ENCODE measurements around the gene CCDC141. TPM values are rescaled to one million over a fixed set of nuclear protein-coding genes. Genes with fewer than 3 reads are reported as not detected.

Gene CCDC141
- total and polyA plus RNA-seq, 2 of the 13 experiments (the other 11 are each of a cell fraction or from before 2014, with no cell fraction given), result not detected

DNA sequence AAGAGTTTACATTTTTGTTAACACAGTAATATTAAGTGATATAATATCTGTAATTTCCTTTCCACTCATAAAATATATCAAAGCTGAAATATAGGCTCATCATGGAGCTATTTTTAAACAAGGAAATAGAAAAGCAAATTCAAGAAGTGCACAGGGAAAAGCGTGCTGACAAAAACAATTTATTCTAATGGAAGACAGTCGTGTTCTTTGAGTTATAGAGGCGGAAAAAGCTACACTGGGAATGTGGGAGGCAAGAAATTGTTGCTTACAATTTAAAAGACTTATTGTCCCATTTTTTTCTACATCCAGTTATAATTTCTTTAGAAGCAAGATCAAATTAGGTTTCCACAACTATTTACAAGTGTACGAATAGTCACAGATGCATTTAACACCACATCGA lies 239.5 kb downstream of the CCDC141 start:
- 2% methylated on average over 5 of the region's 5 CpGs for WGBS (ENCODE audit: low lambda C conversion rate)
- FAIRE-seq, result no peak
- POLR2A ChIA-PET, result no interaction called here
- no peak for ATAC-seq
- in situ Hi-C loops (cut with HindIII; ENCODE audit: extremely low pct_ligation_motif_present, low pct_unique_long_range_greater_than_20kb), result no loop called here
- Histone ChIP-seq H3K79me2 (ENCODE audit: insufficient read depth, low read length) (no peaks in the 10 kb centered on the region), H3K9me3 (ENCODE audit: low read length) (no peaks in the 10 kb centered on the region), H3K4me2 (ENCODE audit: low read depth, low read length) (no peak overlapping the region), H4K20me1 (ENCODE audit: insufficient read depth, low read length) (no peaks in the 10 kb centered on the region), H3K4me1 (ENCODE audit: insufficient read depth, low read length) (no peaks in the 10 kb centered on the region), H3K27ac (ENCODE audit: extremely low read length, insufficient read depth, low read length) (no peak overlapping the region), H2AFZ (ENCODE audit: low read length) (no peak overlapping the region), H3K4me3 (replicated peaks in 1 of 3; ENCODE audit: insufficient read depth in 1 of 3, low read depth in 2 of 3, low read length in 3 of 3) (no peak overlapping the region), H3K36me3 (replicated peaks in 1 of 2; ENCODE audit: control insufficient read depth in 1 of 2, insufficient read depth in 2 of 2, low read length in 2 of 2) (no peaks in the 10 kb centered on the region), H3K27me3 (ENCODE audit: control insufficient read depth in 1 of 2, insufficient read depth in 2 of 2, low read length in 2 of 2) (no peaks in the 10 kb centered on the region), H3K9ac (ENCODE audit: insufficient read depth, low read depth, low read length) (no peak overlapping the region)
- no peak for TF ChIP-seq ZFP1 (CRISPR knock-in tag; IDR thresholded peaks at IDR 0.05)
- CTCF ChIA-PET (ENCODE audit: low intra/inter-chr PET ratio, low total read pairs), result no interaction called here
- no peak for DNase-seq (ENCODE audit: low spot score)
- BruUV-seq (replicated peaks), result no TSS peak
- intact Hi-C loops (cut with micrococcal nuclease; ENCODE audit: unreplicated experiment), result no loop called here

DNA sequence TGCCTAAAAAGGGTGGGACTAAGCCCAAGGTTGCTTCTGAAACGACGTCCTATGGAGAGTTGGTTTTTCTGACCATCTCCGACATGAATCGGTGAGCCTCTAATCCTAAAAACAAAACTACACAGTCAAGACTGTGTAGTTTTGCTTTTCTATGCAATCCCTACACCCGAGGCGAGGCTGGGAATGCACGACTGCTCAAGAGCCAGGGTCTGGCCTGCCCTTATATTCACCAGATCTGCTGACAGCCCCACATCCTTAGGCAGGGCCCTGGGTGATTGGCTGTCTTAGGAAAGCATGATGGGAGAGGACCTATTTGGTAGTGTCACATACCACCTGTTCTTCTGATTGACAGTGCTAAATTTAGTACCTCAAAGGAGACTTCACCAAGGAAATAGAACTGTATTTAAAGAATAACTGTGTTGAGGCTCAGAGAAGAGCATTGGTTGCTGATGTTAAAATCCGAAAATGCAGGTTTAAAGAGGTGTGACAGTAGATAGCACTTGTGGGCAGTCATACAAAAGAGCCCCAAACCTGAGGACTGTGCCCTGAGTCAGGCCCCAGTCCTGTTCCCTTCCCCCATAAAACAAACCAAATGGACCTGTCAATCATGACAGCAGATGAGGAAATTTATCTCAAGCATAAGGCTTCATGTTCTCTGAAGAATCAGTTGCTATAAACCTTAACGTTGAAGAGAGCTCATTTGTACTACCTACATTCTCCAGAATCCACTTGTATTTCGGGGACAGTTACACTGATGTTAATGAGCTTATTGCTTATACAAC lies 242.5 kb downstream of the CCDC141 start, which contains the start of gene TTN:
TTN (minus strand) TSS at position 197 of the 782 bp plus-strand sequence. CDS start 2,781 bp downstream, outside the sequence.
- no TSS peak for BruUV-seq (replicated peaks)
- Histone ChIP-seq H3K4me3 (replicated peaks in 1 of 3; ENCODE audit: insufficient read depth in 1 of 3, low read depth in 2 of 3, low read length in 3 of 3) (no peak within 1 kb of the TSS), H3K9ac (ENCODE audit: insufficient read depth, low read depth, low read length) (no peak within 1 kb of the TSS), H2AFZ (ENCODE audit: low read length) (no peak within 1 kb of the TSS), H3K36me3 (replicated peaks in 1 of 2; ENCODE audit: control insufficient read depth in 1 of 2, insufficient read depth in 2 of 2, low read length in 2 of 2) (no peaks in the 10 kb centered on the region), H3K9me3 (ENCODE audit: low read length) (no peaks in the 10 kb centered on the region), H3K27ac (ENCODE audit: extremely low read length, insufficient read depth, low read length) (no peak within 1 kb of the TSS), H3K27me3 (ENCODE audit: control insufficient read depth in 1 of 2, insufficient read depth in 2 of 2, low read length in 2 of 2) (peaks cover 0 to 3% of the 10 kb centered on the region in 2 experiments; a peak in 1 of 5 replicates), H3K79me2 (ENCODE audit: insufficient read depth, low read length) (no peaks in the 10 kb centered on the region), H3K4me1 (ENCODE audit: insufficient read depth, low read length) (no peaks in the 10 kb centered on the region), H4K20me1 (ENCODE audit: insufficient read depth, low read length) (no peaks in the 10 kb centered on the region), H3K4me2 (ENCODE audit: low read depth, low read length) (no peak within 1 kb of the TSS)
- no peak for DNase-seq (ENCODE audit: low spot score)
- TF ChIP-seq, protein P1, sequence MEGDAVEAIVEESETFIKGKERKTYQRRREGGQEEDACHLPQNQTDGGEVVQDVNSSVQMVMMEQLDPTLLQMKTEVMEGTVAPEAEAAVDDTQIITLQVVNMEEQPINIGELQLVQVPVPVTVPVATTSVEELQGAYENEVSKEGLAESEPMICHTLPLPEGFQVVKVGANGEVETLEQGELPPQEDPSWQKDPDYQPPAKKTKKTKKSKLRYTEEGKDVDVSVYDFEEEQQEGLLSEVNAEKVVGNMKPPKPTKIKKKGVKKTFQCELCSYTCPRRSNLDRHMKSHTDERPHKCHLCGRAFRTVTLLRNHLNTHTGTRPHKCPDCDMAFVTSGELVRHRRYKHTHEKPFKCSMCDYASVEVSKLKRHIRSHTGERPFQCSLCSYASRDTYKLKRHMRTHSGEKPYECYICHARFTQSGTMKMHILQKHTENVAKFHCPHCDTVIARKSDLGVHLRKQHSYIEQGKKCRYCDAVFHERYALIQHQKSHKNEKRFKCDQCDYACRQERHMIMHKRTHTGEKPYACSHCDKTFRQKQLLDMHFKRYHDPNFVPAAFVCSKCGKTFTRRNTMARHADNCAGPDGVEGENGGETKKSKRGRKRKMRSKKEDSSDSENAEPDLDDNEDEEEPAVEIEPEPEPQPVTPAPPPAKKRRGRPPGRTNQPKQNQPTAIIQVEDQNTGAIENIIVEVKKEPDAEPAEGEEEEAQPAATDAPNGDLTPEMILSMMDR (CRISPR knock-in tag; IDR thresholded peaks at IDR 0.05), result no peak
- TF ChIP-seq, protein P2, sequence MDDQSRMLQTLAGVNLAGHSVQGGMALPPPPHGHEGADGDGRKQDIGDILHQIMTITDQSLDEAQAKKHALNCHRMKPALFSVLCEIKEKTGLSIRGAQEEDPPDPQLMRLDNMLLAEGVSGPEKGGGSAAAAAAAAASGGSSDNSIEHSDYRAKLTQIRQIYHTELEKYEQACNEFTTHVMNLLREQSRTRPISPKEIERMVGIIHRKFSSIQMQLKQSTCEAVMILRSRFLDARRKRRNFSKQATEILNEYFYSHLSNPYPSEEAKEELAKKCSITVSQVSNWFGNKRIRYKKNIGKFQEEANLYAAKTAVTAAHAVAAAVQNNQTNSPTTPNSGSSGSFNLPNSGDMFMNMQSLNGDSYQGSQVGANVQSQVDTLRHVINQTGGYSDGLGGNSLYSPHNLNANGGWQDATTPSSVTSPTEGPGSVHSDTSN (CRISPR knock-in tag; IDR thresholded peaks at IDR 0.05; ENCODE audit: borderline replicate concordance), result no peak
- TF ChIP-seq ZNF839 (CRISPR knock-in tag; IDR thresholded peaks at IDR 0.05; ENCODE audit: borderline replicate concordance) (no peak), HMG20A (CRISPR knock-in tag; IDR thresholded peaks at IDR 0.05; ENCODE audit: borderline replicate concordance) (no peak), ZNF589 (CRISPR knock-in tag; conservative IDR thresholded peaks at IDR 0.05) (no peak), PHF21A (CRISPR knock-in tag; IDR thresholded peaks at IDR 0.05) (no peak), KDM5A (IDR thresholded peaks at IDR 0.05; ENCODE audit: borderline replicate concordance, low read length) (no peak), HCFC1 (IDR thresholded peaks at IDR 0.05; ENCODE audit: low read depth, low read length) (no peak), ZNF451 (CRISPR knock-in tag; IDR thresholded peaks at IDR 0.05) (no peak)
- TF ChIP-seq, protein P3, sequence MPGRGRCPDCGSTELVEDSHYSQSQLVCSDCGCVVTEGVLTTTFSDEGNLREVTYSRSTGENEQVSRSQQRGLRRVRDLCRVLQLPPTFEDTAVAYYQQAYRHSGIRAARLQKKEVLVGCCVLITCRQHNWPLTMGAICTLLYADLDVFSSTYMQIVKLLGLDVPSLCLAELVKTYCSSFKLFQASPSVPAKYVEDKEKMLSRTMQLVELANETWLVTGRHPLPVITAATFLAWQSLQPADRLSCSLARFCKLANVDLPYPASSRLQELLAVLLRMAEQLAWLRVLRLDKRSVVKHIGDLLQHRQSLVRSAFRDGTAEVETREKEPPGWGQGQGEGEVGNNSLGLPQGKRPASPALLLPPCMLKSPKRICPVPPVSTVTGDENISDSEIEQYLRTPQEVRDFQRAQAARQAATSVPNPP (CRISPR knock-in tag; IDR thresholded peaks at IDR 0.05), result no peak
- TF ChIP-seq, protein P4, sequence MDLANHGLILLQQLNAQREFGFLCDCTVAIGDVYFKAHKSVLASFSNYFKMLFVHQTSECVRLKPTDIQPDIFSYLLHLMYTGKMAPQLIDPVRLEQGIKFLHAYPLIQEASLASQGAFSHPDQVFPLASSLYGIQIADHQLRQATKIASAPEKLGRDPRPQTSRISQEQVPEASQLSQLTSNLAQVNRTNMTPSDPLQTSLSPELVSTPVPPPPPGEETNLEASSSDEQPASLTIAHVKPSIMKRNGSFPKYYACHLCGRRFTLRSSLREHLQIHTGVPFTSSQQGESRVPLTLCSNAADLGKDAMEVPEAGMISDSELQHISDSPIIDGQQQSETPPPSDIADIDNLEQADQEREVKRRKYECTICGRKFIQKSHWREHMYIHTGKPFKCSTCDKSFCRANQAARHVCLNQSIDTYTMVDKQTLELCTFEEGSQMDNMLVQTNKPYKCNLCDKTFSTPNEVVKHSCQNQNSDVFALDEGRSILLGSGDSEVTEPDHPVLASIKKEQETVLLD (CRISPR knock-in tag; IDR thresholded peaks at IDR 0.05; ENCODE audit: low read depth), result no peak
- WGBS (ENCODE audit: low lambda C conversion rate), result 7% methylated on average over 10 of the region's 10 CpGs
- in situ Hi-C loops (cut with HindIII; ENCODE audit: extremely low pct_ligation_motif_present, low pct_unique_long_range_greater_than_20kb) (no loop called here), intact Hi-C loops (cut with micrococcal nuclease; ENCODE audit: unreplicated experiment) (no loop called here)
- no peak for FAIRE-seq
- POLR2A ChIA-PET, result no interaction called here
- ATAC-seq, result no peak
- CTCF ChIA-PET (ENCODE audit: low intra/inter-chr PET ratio, low total read pairs), result no interaction called here
